Pulmonary artery endothelial cell (primary cell): Measurements from ENCODE around the gene GALNTL6. TPM values are rescaled to one million over a fixed set of nuclear protein-coding genes. Genes with fewer than 3 reads are reported as not detected.
A peak's percentile ranks its signal among the peaks of the same experiment; 100 is the strongest.

Source experiments
- DNase-seq: peaks from one replicate; pipeline ENCODE4 v3.0.0-alpha.2; 2011; ENCODE audit warnings: low read depth, low spot score
- total RNA-seq: library from RNA; depleted of rRNA; stranded (reverse); fragments of >200 nt; gene quantifications from 2 replicates; pipeline ENCODE4 v1.2.3, GENCODE V29; 2014

GALNTL6 gene
- total RNA-seq, 1 donor from 2014 or later, result not detected

GRCh38 chr4:173051232-173051631 is 1238.0 kb downstream of the GALNTL6 start:
- no peak for DNase-seq

GRCh38 chr4:173051716-173052115 is 1238.5 kb downstream of the GALNTL6 start:
- no peak for DNase-seq

DNA sequence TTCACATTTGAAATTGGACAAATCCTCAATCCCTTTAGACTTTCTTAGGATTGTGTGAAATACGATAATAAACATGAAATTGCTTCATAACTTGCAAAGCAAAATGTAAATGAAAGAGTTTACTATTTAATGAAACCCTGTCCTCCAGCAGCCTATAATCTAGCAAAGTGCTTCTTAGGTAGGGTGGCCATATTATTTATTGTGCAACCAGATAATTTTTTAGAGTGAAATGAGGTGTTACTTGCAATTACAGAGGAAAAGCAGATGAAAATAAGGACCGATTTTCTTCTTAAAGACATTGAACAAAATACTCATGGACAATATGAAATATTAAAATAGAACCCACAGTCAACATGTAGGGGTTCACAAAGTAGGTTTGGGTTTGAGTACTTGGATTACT is 1239.2 kb downstream of the GALNTL6 start:
- no peak for DNase-seq

DNA sequence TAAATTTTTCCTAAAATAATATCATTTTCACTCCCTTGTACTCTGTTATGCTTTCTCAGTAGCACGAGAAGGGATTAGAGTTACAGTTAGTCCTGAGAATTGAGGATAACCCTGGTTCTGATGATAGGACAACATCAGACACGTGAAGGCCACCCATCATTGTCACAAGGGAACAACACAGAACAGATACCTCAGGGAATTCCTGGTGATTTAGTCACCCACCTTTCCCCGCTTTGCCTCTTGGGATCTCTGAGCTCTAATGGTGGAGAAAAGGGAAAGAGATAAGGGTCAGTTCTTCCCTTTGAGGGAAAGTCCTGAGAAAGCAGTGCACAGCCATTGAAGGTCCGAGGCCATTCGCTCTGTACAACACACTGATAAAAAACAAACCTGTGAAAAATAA is 1243.1 kb downstream of the GALNTL6 start:
- no peak for DNase-seq

GRCh38 chr4:173056710-173057109 is 1243.5 kb downstream of the GALNTL6 start:
- DNase-seq, result no peak

- DNase-seq, result no peak
Measured at GRCh38 chr4:173057442-173057841, 1244.2 kb downstream of the GALNTL6 start.

DNA sequence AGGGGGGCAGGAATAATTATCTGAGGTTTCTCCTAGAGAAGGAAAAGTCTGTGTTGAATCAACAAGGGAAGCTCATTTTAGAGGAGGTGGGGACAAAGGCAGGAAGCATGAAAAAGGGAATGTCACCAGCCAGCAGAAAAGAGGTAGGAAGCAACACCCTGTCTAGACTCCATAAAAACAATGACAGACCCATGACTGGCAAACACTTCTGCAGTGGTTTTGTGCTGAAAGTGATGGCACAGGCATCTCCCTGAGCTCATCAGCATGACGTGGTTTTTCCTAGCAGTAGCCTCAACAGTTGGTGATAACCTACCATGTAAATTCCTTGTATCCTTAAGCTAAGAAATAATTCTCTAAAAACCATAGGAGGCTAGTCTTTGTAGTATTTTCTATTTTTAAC is 1244.7 kb downstream of the GALNTL6 start:
- DNase-seq, result peak; percentile 29

- no peak for DNase-seq
Measured at GRCh38 chr4:173061160-173061559, 1248.0 kb downstream of the GALNTL6 start.

GRCh38 chr4:173073939-173074500 is 1260.8 kb downstream of the GALNTL6 start:
- DNase-seq, result no peak

DNA sequence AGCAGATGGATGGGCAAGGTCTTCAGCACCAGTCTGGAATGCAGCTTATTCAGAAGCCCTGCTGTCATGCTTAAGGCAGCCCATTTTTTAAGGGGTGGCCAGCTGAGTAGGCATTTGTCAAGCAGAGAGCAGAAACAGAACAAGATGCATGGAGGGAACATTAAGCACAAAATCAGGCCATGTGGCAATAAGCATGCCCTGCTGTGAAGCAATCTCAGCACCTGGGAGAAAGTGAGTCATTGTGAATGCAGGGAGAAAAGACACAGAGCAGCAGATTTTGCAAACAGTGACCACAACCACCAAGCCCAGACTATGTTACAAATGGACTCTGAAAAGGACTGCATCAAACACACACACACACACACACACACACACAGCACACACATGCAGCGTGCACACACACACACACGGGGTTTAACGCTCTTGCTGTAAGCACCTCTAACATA is 1261.3 kb downstream of the GALNTL6 start:
- DNase-seq, result no peak

DNA sequence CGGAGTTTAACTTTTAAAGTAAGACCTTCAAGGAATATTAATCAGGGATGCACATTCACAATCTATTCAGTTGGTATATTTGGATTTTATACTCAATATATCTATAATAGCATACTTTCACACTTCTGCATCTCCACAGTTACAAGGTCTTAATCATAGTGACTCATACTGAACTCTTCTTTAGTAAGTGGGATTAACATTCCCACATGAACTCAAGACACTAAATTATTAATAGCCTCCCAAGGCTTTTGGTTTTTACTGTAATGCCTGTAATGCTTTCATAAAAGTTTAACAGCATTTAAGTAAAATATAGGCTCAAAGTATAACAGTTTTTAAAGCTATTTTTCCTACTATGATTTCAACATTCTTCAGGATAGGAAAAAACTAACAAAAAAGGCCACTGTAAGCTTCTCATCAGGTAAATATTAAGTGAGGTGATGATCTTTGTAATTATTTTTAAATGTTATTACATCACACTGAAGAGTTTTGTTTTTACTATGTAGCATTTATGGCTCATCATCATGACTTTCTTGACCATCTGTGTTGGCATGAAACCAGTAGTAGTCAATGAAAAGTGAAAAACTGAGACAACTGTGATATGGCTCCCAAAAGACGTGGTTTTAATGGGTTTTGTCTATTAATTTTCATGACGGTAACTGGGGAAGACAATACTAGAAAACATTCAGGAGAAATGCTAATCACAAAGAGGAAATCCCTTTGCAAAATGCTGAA is 1263.9 kb downstream of the GALNTL6 start:
- DNase-seq, result no peak

DNA sequence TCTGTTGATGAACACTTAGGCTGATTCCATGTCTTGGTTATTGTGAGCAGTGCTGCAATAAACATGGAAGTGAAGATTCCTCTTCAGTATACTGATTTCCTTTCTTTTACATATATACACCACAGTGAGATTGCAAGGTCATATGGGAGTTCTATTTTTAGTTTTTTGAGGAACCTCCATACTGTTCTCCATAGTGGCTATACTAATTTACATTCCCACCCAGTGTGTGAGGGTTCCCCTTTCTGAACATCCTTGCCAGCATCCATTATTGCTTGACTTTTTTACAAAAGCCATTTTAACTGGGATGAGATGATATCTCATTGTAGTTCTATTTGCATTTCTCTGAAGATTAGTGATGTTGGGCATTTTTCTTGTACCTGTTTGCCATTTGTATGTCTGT is 1274.9 kb downstream of the GALNTL6 start:
- no peak for DNase-seq
